K562 (cell line): Measurements from ENCODE around the gene KHDRBS2.

Experiments
- CBX8 ChIP-seq: fragments of 200-600 bp; sonication (generic); IDR thresholded peaks from 2 replicates; pipeline ENCODE4 v1.6.1; 2012; ENCODE audit warnings: borderline replicate concordance, mixed run types, low read depth, mild to moderate bottlenecking, moderate library complexity, mixed read lengths, low read length, control low read depth, inconsistent platforms; ENCODE audit not compliant: poor library complexity, severe bottlenecking; ENCODE audit errors: extremely low read depth
- FOS ChIP-seq: IDR thresholded peaks from 3 replicates; pipeline ENCODE4 v1.6.1; 2011; ENCODE audit not compliant: insufficient read length; ENCODE audit errors: extremely low read depth
- FOSL1 ChIP-seq: fragments of 200-800 bp; sonication (Bioruptor generic); conservative IDR thresholded peaks from 2 replicates; pipeline ENCODE4 v1.6.1; 2016; ENCODE audit warnings: missing genetic modification characterization, missing compliant biosample characterization
- GTF2F1 ChIP-seq: IDR thresholded peaks from 2 replicates; pipeline ENCODE4 v1.6.1; 2011; ENCODE audit warnings: low read depth, low read length, improper control_type of control experiment
- NBN ChIP-seq: fragments of 450-650 bp; IDR thresholded peaks from 2 replicates; pipeline ENCODE4 v1.6.1; 2016; ENCODE audit warnings: low read depth, mild to moderate bottlenecking
- POLR2A ChIP-seq: fragments of 450-650 bp; conservative IDR thresholded peaks from 2 replicates; pipeline ENCODE4 v1.6.1; 2016
- SRSF9 ChIP-seq: fragments of 200-400 bp; formaldehyde crosslinking; IDR thresholded peaks from 2 replicates; pipeline ENCODE4 v1.6.1; 2017; ENCODE audit warnings: low read depth, low read length, borderline replicate concordance
- TCF7L2 ChIP-seq: fragments of 150-350 bp; IDR thresholded peaks from 2 replicates; pipeline ENCODE4 v1.6.1; 2016; ENCODE audit warnings: low read depth, mild to moderate bottlenecking, low read length, moderate library complexity
- ZNF212 ChIP-seq: fragments of 450-650 bp; formaldehyde crosslinking; IDR thresholded peaks from 2 replicates; pipeline ENCODE4 v1.4.0; 2020; ENCODE audit warnings: mild to moderate bottlenecking
- TF ChIP-seq, protein P1 (sequence below): sonication (generic); formaldehyde crosslinking; IDR thresholded peaks from 2 replicates; pipeline ENCODE4 v1.8.1; 2022; ENCODE audit warnings: missing genetic modification reagents
- TF ChIP-seq, protein P2 (sequence below), 3 experiments: IDR thresholded peaks in 2 of 3; conservative IDR thresholded peaks in 1 of 3; 2 replicates each; pipeline ENCODE4 v1.5.1; 2011 to 2012; ENCODE audit warnings: low read length in 3 of 3, mild to moderate bottlenecking in 3 of 3, control low read depth in 2 of 3, improper control_type of control experiment in 1 of 3, inconsistent platforms in 1 of 3, low read depth in 1 of 3, mixed read lengths in 1 of 3, moderate library complexity in 1 of 3; ENCODE audit not compliant: insufficient read depth in 2 of 3

DNA sequence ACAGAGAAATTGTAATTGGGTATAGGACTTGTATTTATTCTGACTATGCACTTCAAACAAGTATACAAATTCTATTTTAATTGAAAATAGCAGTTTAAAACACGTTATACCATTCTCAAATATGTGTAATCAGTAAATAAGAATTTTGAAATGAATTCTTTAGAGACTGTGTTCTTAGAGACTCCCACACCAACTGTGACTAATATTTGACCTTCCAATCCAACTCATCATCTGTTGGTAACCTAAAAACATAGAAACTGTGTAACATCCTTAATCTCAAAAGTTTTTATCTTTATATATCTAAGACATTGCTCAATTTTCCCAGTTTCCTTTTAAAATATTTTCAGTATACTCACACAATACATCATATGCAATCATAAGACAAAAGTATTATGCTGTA lies 83.9 kb downstream of the KHDRBS2 start:
- TF ChIP-seq TCF7L2 (no peak), FOSL1 (tag) (no peak), POLR2A (no peak), SRSF9 (no peak), GTF2F1 (no peak), FOS (no peak), ZNF212 (CRISPR knock-in tag) (no peak), CBX8 (no peak), NBN (no peak)
- TF ChIP-seq, protein P1, sequence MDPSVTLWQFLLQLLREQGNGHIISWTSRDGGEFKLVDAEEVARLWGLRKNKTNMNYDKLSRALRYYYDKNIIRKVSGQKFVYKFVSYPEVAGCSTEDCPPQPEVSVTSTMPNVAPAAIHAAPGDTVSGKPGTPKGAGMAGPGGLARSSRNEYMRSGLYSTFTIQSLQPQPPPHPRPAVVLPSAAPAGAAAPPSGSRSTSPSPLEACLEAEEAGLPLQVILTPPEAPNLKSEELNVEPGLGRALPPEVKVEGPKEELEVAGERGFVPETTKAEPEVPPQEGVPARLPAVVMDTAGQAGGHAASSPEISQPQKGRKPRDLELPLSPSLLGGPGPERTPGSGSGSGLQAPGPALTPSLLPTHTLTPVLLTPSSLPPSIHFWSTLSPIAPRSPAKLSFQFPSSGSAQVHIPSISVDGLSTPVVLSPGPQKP (CRISPR knock-in tag) = no peak
- TF ChIP-seq, protein P2, sequence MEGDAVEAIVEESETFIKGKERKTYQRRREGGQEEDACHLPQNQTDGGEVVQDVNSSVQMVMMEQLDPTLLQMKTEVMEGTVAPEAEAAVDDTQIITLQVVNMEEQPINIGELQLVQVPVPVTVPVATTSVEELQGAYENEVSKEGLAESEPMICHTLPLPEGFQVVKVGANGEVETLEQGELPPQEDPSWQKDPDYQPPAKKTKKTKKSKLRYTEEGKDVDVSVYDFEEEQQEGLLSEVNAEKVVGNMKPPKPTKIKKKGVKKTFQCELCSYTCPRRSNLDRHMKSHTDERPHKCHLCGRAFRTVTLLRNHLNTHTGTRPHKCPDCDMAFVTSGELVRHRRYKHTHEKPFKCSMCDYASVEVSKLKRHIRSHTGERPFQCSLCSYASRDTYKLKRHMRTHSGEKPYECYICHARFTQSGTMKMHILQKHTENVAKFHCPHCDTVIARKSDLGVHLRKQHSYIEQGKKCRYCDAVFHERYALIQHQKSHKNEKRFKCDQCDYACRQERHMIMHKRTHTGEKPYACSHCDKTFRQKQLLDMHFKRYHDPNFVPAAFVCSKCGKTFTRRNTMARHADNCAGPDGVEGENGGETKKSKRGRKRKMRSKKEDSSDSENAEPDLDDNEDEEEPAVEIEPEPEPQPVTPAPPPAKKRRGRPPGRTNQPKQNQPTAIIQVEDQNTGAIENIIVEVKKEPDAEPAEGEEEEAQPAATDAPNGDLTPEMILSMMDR (IDR thresholded peaks at IDR 0.05 in 2 of 3, conservative IDR thresholded peaks at IDR 0.05 in 1 of 3; ENCODE audit: insufficient read depth in 2 of 3, low read depth in 1 of 3, low read length in 3 of 3) = no peak
